GM10847 (cell line): ENCODE data around the gene ING2.

Source experiments
- POLR2A ChIP-seq: IDR thresholded peaks from 2 replicates; pipeline ENCODE4 v1.6.1; 2011; ENCODE audit not compliant: insufficient read length; ENCODE audit errors: extremely low read depth

Gene ING2

DNA sequence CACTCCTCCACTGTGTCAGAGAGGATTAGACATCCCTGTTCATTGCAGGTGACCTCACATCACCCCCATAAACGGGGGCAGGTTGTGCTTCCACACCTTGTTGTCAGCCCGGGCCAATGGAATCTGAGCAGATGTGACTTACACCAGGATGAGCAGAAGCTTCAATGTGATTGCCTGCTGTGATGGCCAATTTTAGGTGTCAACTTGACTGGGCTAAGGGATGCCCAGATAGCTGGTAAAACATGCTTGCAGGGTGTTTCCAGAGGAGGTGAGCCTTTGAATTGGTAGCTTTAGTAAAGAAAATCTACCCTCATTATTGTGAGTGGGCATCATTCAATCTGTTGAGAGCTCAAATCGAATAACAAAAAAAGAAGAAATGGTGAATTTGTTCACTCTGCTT, 52.1 kb downstream of the ING2 start:
- TF ChIP-seq POLR2A: no peak

DNA sequence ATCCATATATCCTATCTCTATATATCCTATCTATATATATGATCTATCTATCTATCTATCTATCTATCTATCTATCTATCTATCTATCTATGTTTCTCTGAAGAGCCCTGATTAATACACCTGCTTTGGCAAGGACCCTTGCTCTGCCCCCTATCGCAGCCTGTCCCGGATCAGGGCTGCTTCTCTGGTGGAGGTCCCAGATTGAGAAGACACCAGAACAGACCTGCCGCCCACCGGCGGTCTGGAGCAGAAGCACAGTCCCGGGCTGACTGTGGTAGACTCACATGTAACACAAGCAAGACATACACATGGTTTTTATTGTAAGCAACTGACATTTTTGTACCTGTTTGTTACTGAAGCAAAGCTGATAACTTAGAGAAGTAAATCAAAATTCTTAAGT, 52.8 kb downstream of the ING2 start:
- no peak for TF ChIP-seq POLR2A

- no peak for TF ChIP-seq POLR2A
Measured at GRCh38 chr4:183558873-183559272, 54.0 kb downstream of the ING2 start.

- no peak for TF ChIP-seq POLR2A
Measured at GRCh38 chr4:183561905-183562304, 57.0 kb downstream of the ING2 start.
